H1 (cell line): ENCODE results near the gene MYO5A. TPM values are rescaled to one million over a fixed set of nuclear protein-coding genes. Genes with fewer than 3 reads are reported as not detected.
A peak's percentile ranks its signal among the peaks of the same experiment; 100 is the strongest.

ENCODE experiments used
- microRNA counts: library from miRNA; unstranded; fragments of <30 nt; microRNA quantifications from one replicate; lab custom pipeline; 2015
- microRNA-seq, 2 experiments: library from miRNA; unstranded; fragments of <30 nt; microRNA quantifications; one replicate each; pipeline versions ENCODE4 to v1.2.0, GENCODE V29; 2016 to 2020; ENCODE audit warnings: borderline microRNAs expressed in 2 of 2, borderline number of aligned reads in 2 of 2, borderline replicate concordance in 1 of 2
- polyA plus RNA-seq, 7 experiments: library from polyadenylated mRNA; depleted of rRNA in 3 of 7; stranded (reverse) in 5 of 7; unstranded in 2 of 7; fragments of >200 nt in 5 of 7; fragments of 200-250 nt in 2 of 7; gene quantifications; 1 replicate in 5 of 7; 2 replicates in 1 of 7; 4 replicates in 1 of 7; pipeline versions ENCODE4 v1.2.1 to v1.2.3, GENCODE V29; 2011 to 2013; ENCODE audit warnings: missing spikeins in 2 of 7, mixed read lengths in 2 of 7
- small RNA-seq: library from polyadenylated mRNA; stranded (forward); fragments of <200 nt; extraction: miRNeasy Mini kit (QIAGEN cat#:217004); gene quantifications from one replicate; pipeline ENCODE3, GENCODE V24; 2013; ENCODE audit not compliant: insufficient read depth
- total RNA-seq: library from RNA; stranded (reverse); fragmentation: NEBNext Ultra II Directional; extraction: Animal tissue kit (Norgen Biotek cat#: 25700); gene quantifications from 2 replicates; pipeline ENCODE4 v1.2.1, GENCODE V29; 2021

MYO5A gene
- total and polyA plus RNA-seq, 2 of the 8 experiments (the other 6 are each of a cell fraction or from before 2014, with no cell fraction given), result 11.4 to 24.7 TPM

MicroRNA genes within 50 kb of the gene (microRNA counts, 767-probe panel; counts per million panel counts)
- microRNA hsa-miR-1266 (lab: Ali Mortazavi, UCI), result 879 counts per million, percentile 95 among the panel's probes with 10 or more counts

Small RNA genes within 50 kb of the gene (microRNA-seq; reads per million reads assigned to microRNA genes)
- 2.4 to 3.4 reads per million in 2 experiments for gene MIR1266

Small RNA genes within 50 kb of the gene (small RNA-seq; reads per million reads assigned to genes)
- gene MIR1266, result 31.7 reads per million, percentile 95 among the genes with 10 or more reads in this experiment

Other genes with a start within 250 kb of the MYO5A start
- gene MYO5C, start 233.1 kb downstream of the MYO5A start, total RNA-seq, result 25.0 and 26.7 TPM in 2 replicates
- gene MYO5C, start 233.1 kb downstream of the MYO5A start, polyA plus RNA-seq (2011; rRNA removed), result 7.7 and 8.2 TPM in 2 replicates
- 247 and 274 TPM in 2 replicates for gene ARPP19, start 40.1 kb upstream of the MYO5A start, total RNA-seq
- gene ARPP19, start 40.1 kb upstream of the MYO5A start, polyA plus RNA-seq (2011; rRNA removed), result 44.3 and 81.9 TPM in 2 replicates
- 7.9 and 8.6 TPM in 2 replicates for gene ATOSA, start 150.5 kb upstream of the MYO5A start, total RNA-seq
- 3.6 and 4.6 TPM in 2 replicates for gene ATOSA, start 150.5 kb upstream of the MYO5A start, polyA plus RNA-seq (2011; rRNA removed)